ENCODE data around the gene ZNF555.
"Not testable (repeated sequence)": the region's sequence is repeated elsewhere in the genome, so short reads cannot be mapped to it uniquely, and the experiment has no call there.

The ZNF555 gene

DNA sequence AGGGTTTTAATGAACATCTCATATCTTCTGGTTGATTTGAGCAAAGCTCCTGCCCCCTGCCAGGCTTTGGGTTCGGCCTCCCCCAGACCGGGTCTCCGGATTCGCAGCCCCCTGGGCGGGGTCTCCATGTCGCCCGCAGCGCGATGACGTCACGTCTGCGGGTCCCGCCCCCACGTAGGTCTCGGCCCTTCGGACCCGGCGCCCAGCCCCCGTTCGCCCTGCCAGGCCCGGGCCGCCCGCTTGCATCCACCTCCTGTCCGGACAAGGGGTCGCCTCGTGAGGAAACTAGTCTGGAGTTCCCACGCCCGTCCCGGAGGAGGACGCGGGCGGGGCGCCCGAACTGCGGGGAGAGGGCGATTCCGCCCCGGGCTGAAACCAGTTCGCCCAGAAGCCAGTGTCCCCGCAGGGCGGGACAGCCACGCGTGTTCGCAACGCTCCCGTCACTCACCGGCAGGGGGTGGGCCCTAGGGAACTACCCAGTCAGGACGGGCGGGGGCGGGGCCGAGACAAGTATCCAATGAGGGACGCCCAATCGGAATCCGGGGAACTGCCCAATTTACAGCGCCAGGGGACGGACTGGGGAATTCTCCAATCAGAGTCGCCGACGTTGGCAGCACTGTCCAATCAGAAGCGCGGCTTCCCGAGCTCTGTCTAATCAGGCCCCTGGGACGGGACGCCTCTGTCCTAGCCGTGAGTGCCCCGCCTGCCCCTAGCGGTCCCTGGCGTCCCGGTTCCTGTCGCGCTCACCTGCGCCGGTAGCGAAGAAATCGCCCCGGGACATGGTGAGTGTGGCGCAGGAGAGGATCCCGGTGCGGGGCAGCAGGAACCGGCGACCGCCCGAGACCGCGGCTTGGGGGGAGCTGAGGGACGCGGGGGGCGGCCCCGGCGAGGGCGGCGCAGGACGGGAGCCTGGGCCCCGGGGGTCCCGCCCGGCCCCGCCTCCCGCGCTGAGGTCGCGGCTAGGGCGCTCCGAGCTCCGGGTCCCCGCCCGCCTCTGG lies at the start of gene ZNF555:
Gene ZNF555 (plus strand): TSS at position 682 of the 998 bp plus-strand sequence. CDS start 98 bp downstream, at position 780.
- peak; percentile 82 for DNase-seq (ENCODE audit: low spot score)

DNA sequence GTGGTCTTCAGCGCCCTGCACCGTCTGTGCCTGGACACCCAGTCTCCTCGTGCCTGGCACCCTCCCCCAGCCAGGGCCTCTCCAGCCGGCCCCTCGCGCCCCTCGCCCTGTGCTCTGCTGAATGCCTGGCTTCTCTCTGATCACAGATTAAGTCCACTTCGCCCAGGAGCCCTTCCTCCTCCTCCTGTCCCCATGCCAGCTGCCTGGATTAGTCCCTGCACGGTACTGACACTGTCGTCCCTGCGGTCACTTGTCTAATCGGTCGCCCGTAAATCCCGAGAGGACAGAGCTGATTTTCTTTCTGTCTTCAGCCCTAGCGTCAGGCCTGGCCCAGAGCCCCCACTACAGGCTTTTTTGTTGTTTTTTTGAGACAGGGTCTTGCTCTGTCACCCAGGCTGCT lies 49.4 kb upstream of the ZNF555 start:
- DNase-seq (ENCODE audit: low spot score) = no peak

DNA sequence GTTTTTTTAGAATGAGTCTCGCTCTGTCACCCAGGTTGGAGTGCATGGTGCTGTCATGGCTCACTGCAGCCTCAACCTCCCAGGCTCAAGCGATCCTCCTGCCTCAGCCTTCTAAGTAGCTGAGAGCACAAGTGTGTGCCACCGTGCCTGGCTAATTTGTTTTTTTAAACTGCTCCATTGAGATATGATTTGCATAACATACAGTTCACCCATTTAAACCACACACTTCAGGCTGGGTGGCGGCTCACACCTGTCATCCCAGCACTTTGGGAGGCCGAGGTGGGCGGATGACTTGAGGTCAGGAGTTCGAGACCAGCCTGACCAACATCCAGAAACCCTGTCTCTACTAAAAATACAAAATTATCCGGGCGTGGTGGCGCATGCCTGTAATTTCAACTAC lies 48.6 kb upstream of the ZNF555 start:
- DNase-seq (ENCODE audit: low spot score) = not testable (repeated sequence)

DNA sequence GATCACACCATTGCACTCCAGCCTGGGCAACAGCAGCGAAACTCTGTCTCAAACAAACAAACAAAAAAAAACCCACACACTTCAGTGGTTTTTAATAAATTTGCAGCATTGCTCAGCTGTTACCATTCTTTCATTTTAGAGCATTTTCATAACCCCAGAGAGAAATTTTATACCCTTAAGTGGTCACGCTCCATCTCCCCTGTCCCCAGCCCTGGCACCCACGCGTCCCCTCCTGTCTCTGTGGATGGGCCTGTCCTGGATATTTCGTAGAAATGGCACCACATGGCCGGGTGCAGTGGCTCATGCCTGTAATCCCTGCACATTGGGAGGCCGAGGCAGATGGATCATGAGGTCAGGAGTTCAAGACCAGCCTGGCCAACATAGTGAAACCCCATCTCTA lies 48.1 kb upstream of the ZNF555 start:
- no peak for DNase-seq (ENCODE audit: low spot score)

DNA sequence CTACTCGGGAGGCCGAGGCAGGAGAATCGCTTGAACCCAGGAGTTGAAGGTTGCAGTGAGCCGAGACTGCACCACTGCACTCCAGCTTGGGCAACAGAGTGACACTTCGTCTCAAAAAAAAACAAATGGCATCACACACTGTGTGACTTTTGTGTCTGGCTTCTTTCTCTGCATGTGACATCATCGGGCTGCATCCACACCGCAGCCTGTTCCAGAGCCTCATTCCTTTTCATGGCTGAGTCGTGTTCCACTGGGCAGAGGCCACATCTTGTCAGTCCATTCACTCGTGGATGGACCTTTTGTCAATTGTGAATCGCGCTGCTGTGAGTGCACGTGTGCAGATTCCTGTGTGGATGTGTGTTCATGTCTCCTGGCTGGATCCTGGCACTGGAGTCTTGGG lies 47.7 kb upstream of the ZNF555 start:
- no peak for DNase-seq (ENCODE audit: low spot score)

DNA sequence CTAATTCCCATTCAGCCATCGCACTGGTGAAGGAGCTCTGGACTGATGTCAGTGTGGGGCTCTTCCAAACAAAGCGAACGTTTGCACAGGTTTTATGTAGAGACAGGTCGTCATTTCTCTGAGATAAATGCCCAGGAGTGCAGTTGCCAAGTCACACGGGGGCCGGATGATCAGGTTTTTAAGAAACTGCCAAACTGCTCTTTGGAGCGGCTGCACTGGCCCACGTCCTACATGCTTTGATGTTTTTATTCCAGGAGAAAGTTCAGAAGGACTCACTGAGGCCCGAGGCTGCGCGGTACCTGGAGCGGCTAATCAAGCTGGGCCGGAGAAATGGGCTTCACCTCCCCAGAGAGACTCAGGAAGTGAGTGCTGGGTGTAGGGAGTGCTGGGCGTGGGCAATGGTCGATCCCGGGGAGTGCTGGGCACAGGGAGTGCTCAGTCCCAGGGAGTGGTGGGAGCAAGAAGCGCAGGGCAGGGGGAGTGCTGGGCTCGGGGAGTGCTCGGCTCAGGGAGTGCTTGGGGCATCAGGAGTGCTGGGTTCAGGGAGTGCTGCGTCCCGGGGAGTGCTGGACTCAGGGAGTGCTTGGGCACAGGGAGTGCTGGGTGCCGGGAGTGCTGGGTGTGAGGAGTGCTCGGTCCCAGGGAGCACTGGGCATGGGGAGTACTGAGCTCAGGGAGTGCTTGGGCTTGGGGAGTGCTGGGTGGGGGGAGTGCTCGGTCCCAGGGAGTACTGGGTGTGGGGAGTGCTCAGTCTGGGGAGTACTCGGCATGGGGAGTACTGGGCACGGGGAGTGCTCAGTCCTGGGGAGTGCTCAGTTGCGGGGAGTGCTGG lies 45.2 kb upstream of the ZNF555 start:
- no peak for DNase-seq (ENCODE audit: low spot score)

DNA sequence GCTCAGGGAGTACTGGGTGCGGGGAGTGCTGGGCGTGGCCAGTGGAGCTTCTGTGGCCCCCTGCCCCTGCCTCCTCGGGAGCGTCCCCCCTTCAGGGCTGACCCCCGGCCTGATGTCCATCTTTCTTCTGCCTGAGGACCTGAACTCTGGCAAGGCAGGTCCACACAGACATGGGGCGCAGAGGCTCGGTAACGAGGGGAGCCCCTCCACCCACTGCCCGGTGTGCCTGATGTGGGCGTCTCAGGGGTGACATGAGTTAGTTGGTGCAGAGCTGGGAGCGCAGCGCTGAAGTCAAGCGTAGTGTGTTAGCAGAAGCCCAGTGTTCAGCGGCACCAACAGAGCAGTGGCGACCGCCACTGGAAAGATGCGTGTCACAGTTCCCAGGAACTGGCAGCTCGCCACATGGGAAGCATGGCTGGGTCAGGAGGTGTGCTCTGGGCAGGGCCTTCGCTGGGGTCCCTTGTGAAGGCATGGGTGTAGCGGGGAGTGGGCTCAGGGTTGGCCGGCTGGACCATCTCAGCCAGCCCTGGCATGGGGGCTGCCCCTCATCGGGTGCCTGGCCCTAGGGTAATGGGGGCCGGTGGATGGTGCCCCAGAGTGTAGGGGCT lies 44.5 kb upstream of the ZNF555 start:
- DNase-seq (ENCODE audit: low spot score) = no peak

DNA sequence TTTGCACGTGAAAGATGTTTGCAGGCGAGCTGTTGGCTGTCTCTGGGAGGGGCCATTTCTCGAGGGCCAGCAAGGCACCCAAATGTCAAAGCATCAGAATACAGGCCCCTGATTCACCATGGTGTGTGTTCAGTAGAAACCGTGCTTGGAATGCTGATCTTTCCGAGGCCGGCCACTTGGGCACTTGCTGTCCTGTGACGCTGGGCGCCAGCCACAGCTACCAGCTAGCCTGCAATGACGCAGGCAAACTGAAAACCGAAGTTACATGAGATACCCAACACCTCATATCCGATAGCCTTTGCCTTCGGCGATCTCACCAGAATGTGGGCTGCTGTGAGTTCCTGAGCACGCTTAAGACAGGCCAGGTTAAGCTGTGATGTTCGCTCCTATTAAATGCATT lies 44.0 kb upstream of the ZNF555 start:
- DNase-seq (ENCODE audit: low spot score) = no peak

DNA sequence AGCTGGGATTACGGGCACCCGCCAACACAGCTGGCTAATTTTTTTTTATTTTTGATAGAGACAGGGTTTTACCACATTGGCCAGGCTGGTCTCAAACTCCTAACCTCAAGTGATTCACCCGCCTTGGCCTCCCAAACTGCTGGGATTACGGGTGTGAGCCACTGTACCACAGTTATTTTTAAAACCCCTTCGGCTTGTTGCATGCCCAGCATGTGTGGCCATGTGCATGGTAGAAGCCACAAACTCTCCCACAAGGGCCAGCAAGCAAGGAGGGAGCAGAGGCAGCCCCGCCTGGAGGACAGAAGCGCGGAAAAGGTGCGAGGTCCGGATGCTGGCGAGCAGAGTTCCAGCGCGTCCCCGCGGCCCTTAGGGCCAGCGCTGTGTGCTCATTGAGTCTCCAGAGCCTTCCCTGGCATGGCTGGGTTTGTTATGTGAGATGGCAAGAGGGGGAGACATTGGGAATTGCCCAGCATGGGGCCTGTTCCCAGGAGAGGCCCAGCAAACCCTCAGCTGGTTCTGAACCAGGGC lies 43.1 kb upstream of the ZNF555 start:
- no peak for DNase-seq (ENCODE audit: low spot score)

DNA sequence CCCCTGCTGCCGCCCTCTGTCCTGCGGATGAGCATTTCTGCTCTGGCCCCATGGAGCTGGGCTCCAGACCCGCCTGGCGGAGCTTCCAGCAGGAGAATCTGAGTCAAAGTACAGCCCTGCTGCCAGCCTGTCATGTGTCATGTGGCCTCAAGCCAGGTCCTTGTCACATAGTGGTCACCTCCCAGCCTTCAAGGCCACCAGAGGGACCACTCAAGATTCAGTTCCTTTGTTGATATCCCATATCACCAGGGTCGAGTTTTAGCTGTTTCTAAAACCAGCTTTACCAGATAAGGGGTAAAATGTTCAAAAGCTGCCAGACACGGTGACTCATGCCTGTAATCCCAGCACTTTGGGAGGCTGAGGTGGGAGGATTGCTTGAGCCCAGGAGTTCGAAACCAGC lies 42.5 kb upstream of the ZNF555 start:
- no peak for DNase-seq (ENCODE audit: low spot score)

DNA sequence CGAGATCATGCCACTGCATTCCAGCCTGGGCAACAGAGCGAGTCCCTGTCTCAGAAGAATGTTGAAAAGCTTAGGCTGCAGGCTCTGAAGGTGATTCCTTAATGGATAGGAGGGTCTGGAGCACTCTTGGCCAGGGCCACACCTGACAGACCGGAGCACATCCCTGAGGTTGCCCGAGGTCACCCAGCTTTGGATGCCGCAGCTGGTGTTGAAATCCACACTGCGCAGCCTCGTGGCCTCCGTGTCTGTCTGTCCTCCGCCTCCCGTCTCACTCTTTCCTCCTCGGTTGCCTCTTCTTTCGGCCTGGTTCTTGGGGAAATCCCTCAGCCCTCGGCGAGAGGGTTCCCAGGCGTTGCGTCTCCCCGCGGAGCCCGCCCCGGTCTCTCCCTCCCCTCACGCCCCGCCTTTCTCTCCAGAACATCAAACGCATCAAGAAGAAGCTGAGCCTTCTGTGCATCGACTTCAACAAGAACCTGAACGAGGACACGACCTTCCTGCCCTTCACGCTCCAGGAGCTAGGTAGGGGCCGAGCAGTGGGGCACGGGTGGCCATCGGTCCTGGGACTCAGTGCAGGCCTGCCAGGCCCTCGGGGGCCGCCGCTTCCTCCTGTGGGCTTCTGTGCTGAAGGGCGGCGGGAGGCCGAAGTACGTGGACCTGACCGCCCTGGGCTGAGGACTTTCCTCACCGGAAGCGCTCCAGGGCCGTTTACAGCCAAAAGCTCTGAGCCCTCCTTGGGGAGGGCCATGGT lies 41.8 kb upstream of the ZNF555 start:
- DNase-seq (ENCODE audit: low spot score) = no peak

DNA sequence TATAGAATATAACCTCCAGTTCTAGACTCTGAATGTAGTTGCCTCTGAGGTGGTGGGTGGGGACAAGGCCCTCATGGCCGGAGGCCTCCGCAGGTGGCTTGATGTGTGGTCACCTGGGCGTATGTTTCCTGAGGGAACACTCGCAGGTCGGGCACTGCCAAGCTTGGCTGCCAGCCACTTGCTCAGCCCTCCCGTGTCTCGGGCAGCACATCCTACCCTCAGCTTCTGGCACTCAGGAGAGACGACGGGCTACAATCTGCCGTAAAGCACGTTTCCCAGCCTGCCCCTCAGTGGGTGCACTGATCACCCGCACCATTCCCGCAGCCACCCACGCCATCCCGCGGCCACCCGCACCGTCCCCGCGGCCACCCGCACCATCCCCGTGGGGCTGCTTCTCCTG lies 40.8 kb upstream of the ZNF555 start:
- no peak for DNase-seq (ENCODE audit: low spot score)

DNA sequence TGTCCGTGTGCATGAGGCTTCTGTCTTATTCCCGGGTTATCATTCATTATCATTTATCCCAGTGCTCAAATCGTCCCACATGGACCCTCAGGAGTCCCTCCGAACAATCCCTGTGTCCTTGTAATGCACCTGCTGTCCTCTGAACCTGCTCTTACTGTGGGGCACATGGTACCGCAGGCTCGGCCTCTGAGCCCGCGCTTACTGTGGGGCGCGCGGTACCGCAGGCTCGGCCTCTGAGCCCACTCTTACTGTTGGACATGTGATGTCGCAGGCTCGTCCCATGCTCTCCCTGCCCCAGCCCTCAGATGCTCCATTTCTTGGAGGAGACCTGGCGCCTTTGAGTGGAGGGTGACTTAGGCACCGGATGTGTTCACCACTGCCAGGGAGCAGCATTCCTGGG lies 38.4 kb upstream of the ZNF555 start:
- no peak for DNase-seq (ENCODE audit: low spot score)

DNA sequence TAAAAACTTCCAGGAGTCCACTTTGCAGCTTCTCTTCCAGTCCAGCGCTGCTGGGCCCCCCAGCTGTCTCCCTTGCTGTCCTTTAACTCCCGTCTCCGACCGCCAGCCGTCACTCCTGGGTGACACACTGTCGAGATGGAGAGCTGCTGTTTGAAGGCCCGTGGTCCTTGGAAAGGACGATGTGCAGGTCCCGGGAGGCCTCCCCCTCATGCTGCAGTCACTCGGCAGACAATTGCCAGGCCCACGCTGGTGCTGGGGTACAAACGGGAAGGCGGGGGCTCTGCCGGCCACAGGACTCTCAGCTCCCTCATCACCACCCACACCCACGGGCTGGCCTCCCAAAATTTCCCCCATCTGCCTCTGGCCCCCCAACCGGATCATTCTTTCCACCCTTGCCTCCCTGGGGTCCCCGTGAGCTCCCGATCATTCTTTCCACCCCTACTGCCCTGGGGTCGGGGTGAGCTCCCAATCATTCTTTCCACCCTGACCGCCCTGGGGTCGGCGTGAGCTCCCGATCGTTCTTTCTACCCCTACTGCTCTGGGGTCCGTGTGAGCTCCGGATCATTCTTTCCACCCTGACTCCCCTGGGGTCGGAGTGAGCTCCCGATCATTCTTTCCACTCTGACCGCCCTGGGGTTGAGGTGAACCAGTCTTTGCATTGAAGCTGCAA lies 37.7 kb upstream of the ZNF555 start:
- DNase-seq (ENCODE audit: low spot score) = no peak

DNA sequence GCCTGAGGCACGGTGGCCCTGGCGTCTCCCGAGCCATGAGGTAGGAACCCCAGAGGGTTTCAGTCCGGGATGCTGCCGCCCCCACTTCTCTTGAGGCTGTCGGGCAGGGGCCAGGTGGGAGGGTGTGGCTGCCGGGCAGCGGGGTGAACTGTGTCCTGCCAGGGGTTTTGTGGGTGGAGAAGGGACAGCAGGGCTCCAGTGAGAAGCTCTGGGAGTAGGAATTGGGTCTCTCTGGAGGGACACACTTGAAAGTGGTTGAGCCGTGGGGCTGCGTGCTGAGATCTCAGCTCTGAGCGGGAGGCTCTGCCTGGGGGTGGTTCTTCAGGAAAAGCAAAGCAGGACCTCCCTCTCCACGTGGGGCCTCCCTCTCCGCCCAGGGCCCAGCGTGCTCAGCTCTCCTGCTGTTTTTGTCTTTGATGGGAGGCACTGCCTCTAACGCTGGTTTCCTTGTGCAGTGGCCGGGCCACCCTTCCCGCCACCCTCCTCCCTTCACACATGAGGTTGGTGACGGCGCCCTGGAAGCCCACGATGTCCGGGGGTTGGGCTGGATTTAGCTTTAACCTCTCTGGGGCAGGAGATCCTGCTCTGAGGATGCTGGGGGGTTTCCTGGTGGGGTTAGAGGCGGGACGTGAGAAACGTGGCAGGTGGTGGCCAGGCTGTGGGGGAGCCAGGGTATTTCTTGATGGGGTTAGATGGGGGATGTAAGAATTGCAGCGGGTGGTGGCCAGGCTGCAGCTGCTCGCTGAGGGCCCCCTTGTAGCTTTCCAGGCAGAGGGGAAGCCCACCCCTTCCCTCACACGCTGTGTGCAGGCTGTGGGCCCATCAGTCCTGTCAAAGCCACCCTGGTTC lies 36.9 kb upstream of the ZNF555 start:
- DNase-seq (ENCODE audit: low spot score) = no peak

DNA sequence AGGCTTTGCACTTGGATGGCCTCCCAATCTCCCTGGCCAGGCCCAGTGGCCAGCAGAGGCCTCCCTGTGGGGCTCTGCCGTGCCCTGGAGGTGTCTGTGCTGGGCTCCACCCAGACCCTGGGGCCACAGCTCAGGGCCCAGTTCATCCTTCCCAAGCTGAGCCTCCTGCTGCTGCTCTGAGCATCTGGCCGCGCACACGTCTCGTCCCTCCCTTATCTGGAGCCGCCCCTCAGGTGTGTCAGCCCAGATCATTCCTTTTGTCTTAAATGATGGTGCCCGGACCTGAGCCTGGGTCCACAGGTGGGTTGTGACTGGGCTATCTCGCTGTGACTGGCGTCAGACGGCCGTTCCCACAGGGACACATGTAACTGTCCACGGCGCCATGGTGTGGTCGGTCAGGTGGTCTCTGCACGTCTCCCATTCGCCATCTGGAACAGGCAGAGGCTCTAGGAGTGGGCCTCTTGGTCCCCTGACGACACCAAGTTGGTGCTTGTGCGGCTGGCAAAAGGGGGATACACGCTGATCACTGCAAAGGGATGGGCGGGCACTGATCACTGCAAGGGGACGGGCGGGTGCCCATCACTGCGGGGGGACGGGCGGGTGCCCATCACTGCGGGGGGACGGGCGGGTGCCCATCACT lies 35.9 kb upstream of the ZNF555 start:
- no peak for DNase-seq (ENCODE audit: low spot score)

DNA sequence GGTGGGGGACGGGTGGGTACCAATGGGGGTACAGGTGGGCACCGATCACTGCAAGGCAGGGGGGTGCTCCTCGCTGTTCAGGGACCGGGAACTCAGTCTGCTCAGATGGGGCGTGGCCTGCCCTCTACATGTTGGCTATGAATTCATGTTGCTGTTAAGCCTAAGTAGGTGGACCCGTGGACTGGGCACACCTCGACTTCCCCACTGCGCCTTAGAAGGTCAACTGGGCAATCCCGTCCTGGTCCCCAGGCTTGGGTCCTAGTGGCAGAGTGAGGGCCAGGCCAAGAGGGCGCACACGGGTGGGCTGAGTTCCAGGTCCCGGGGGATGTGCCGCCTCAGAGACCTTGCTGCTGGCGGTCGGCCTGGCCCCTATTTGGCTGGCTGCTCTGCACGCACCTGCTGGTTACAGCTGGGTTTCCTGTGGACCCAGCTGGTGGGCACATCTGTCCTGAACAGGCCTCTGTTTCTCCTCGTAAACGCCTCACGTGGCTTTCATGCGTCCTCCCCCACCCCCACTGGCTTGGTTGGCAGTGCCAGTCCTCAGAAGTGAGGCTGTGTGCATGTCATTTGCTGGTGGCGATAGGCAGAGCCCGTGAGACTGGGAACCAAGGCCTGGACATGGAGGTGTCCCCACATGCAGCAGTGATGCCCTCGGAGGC lies 35.2 kb upstream of the ZNF555 start:
- no peak for DNase-seq (ENCODE audit: low spot score)

DNA sequence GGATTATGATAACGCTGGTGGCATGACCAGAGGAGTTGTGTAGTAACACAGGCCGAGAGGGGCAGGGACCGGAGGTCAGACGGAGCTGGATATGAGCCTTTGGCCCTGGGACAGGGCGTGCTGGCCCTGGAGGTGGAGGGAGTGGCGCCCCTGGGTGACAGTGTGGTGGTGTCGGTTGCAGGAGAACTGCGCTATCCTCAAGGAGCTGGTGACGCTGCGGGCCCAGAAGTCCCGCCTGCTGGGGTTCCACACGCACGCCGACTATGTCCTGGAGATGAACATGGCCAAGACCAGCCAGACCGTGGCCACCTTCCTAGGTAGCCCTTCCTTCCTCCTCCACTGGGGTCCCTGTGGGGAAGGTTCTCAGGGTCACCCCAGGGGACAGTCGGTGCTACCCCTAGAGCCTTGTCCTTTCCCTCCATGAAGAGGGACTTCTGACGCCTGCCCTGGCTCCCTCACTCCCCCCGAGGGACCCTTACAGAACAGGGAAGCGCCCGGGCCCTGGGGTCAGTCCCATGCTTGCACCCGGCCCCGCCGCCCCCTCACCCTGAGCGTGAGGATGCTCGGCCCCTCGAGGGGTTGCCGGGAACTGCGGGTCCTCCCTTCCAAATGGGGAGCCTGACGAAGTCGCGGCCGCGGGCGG lies 34.4 kb upstream of the ZNF555 start:
- DNase-seq (ENCODE audit: low spot score) = no peak

Measured in hematopoietic multipotent progenitor cell treated with erythropoietin and hydrocortisone succinate and interleukin-3 and kit ligand, for 17 days (in vitro differentiated cells).